ENCODE measurements around the gene PCDHA1.
A peak's percentile ranks its signal among the peaks of the same experiment; 100 is the strongest.

The PCDHA1 gene

DNA sequence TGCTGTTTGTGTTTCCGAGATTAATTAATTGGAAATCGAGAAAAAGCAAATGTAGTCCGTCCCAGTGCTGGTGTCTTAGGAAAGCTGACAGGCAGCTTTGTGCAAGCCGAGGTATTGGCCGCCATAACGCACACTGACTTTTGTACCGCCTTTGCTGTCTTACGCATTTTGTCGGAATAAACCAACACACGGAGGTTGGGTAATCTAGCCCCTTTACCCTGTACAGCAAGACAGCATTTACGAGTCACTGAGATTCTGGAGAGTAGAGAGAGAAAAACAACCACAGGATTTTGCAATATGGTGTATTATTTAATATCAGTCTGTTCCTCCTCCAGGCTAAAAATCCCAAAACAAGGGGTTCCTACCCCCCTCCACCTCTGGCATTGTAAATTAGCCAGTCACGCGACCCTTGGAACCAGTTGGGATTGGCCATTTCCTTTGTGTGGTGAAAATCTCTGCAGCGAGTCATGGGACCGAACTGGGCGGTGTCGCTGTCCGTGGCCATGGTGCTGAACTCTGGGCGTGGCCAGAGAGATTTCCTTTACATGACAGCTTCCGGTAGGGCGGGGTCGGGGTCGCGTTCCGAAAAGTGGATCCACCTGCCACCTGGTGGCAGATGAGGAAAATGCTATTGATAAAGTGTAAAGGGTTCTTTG lies 255.0 kb downstream of the PCDHA1 start (continued):
- TF ChIP-seq, protein P1, sequence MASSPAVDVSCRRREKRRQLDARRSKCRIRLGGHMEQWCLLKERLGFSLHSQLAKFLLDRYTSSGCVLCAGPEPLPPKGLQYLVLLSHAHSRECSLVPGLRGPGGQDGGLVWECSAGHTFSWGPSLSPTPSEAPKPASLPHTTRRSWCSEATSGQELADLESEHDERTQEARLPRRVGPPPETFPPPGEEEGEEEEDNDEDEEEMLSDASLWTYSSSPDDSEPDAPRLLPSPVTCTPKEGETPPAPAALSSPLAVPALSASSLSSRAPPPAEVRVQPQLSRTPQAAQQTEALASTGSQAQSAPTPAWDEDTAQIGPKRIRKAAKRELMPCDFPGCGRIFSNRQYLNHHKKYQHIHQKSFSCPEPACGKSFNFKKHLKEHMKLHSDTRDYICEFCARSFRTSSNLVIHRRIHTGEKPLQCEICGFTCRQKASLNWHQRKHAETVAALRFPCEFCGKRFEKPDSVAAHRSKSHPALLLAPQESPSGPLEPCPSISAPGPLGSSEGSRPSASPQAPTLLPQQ (tag by site-specific recombination; IDR thresholded peaks at IDR 0.05) = 0 out of 2 replicates have a peak, but pooled peaks have one; percentile 14
- 0 out of 2 replicates have a peak, but pooled peaks have one; percentile 19 for TF ChIP-seq ZBTB7A (tag by site-specific recombination; IDR thresholded peaks at IDR 0.05; ENCODE audit: low read depth)
- TF ChIP-seq ZNF658 (tag by site-specific recombination; IDR thresholded peaks at IDR 0.05) = no peak
- peak; percentile 81 for TF ChIP-seq SP3 (tag by site-specific recombination; IDR thresholded peaks at IDR 0.05)
- TF ChIP-seq KLF7 (tag by site-specific recombination; IDR thresholded peaks at IDR 0.05; ENCODE audit: borderline replicate concordance) = peak; percentile 87; the same call in 1 of the 2 replicates
- TF ChIP-seq, protein P2, sequence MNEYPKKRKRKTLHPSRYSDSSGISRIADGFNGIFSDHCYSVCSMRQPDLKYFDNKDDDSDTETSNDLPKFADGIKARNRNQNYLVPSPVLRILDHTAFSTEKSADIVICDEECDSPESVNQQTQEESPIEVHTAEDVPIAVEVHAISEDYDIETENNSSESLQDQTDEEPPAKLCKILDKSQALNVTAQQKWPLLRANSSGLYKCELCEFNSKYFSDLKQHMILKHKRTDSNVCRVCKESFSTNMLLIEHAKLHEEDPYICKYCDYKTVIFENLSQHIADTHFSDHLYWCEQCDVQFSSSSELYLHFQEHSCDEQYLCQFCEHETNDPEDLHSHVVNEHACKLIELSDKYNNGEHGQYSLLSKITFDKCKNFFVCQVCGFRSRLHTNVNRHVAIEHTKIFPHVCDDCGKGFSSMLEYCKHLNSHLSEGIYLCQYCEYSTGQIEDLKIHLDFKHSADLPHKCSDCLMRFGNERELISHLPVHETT (tag by site-specific recombination; IDR thresholded peaks at IDR 0.05) = peak; percentile 32; the same call in 1 of the 2 replicates
- TF ChIP-seq ZNF76 (tag by site-specific recombination; IDR thresholded peaks at IDR 0.05; ENCODE audit: borderline replicate concordance, low read depth) = 0 out of 2 replicates have a peak, but pooled peaks have one; percentile 22
- peak; percentile 52 for TF ChIP-seq YY2 (tag by site-specific recombination; IDR thresholded peaks at IDR 0.05)
- peak; percentile 25; the same call in 1 of the 2 replicates for TF ChIP-seq ZNF394 (tag by site-specific recombination; IDR thresholded peaks at IDR 0.05; ENCODE audit: borderline replicate concordance)

DNA sequence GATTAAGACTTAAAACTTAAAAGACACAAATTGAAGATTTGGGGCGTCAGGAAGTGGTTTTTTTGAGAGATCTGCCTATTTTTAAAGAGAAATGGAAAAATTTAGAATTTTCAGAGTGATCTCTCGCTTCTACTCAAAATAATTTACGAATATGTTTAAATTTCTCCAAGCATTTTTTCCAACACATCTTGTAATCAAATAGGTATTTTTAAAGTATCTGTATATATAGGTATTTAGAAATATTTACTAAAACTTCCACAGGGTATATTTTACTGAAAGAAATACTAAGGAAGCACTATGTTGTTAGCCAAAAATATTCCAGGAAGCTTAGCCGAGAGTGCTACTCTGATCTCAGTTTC lies 255.5 kb downstream of the PCDHA1 start:
- no peak overlapping the region for H3K27ac ChIP-seq (ENCODE audit: extremely low read depth, low read depth, low read length)
- no peaks in the 10 kb centered on the region for H3K36me3 ChIP-seq (ENCODE audit: control insufficient read depth in 2 of 2, insufficient read depth in 1 of 2, low read length in 2 of 2)
- CTCF ChIA-PET = interaction anchor here (0.7 to 3.8 kb wide), 18 partner anchors 9 to 255 kb away, joined by 3 to 81 read pairs (median 9); partner anchors contain the start of genes PCDHA1, PCDHA10, PCDHA11 and PCDHA13
- POLR2A ChIA-PET = interaction anchor here (2.3 kb wide), 1 partner anchor 75 kb away, joined by 11 read pairs; the partner anchor contains the start of gene PCDHAC2
- H3K9me3 ChIP-seq (ENCODE audit: control insufficient read depth, insufficient read depth, low read depth, low read length) = no peaks in the 10 kb centered on the region
- TF ChIP-seq KLF8 (tag by site-specific recombination; IDR thresholded peaks at IDR 0.05) (no peak), ZNF19 (tag by site-specific recombination; IDR thresholded peaks at IDR 0.05; ENCODE audit: low read depth) (no peak), TRIM28 (IDR thresholded peaks at IDR 0.05; ENCODE audit: borderline replicate concordance, low read length) (no peak), ZXDB (tag by site-specific recombination; IDR thresholded peaks at IDR 0.05) (0 out of 2 replicates have a peak, but pooled peaks have one; percentile 5), ZNF544 (tag by site-specific recombination; IDR thresholded peaks at IDR 0.05) (no peak)
- H3K4me1 ChIP-seq (ENCODE audit: control insufficient read depth, insufficient read depth, low read length) = peaks cover 14% of the 10 kb centered on the region
- no peak overlapping the region for H3K4me3 ChIP-seq (ENCODE audit: low read depth, low read length)

DNA sequence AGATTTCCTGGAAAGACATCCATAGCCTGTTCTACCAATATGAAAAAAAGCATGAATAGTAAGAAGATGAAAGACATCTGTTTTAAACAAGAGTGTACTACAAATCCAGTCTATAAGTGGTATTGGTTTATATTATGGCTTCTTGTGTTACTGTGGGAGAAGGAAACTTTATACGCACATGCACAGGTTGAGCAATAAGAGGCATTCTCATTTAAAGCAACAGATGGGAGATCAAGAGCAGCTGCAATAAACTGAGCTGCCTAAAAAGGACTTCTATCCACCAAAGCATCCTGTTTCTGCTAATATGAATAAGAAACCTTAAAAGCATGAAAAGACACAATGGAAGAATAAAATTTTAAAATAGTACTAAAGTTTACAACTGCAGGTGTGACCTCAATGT lies 256.6 kb downstream of the PCDHA1 start:
- no peaks in the 10 kb centered on the region for H3K36me3 ChIP-seq (ENCODE audit: control insufficient read depth in 2 of 2, insufficient read depth in 1 of 2, low read length in 2 of 2)
- H3K9me3 ChIP-seq (ENCODE audit: control insufficient read depth, insufficient read depth, low read depth, low read length) = no peaks in the 10 kb centered on the region
- ChIA-PET CTCF (interaction anchor here (0.6 to 3.8 kb wide), 11 partner anchors 8 to 309 kb away, joined by 3 to 81 read pairs (median 16); partner anchors contain the start of genes PCDHA10, PCDHA11, PCDHA13 and PCDHA8), POLR2A (no interaction called here)
- no peak overlapping the region for H3K27ac ChIP-seq (ENCODE audit: extremely low read depth, low read depth, low read length)
- H3K4me1 ChIP-seq (ENCODE audit: control insufficient read depth, insufficient read depth, low read length) = peaks cover 14% of the 10 kb centered on the region
- peak; percentile 58; the same call in 1 of the 2 replicates for TF ChIP-seq SCRT2 (tag by site-specific recombination; IDR thresholded peaks at IDR 0.05)
- no peak for TF ChIP-seq ZNF510 (tag by site-specific recombination; IDR thresholded peaks at IDR 0.05; ENCODE audit: insufficient replicate concordance)
- no peak overlapping the region for H3K4me3 ChIP-seq (ENCODE audit: low read depth, low read length)
